ENCODE data around the gene C2orf78. TPM values are rescaled to one million over a fixed set of nuclear protein-coding genes. Genes with fewer than 3 reads are reported as not detected.

Gene C2orf78
- total and polyA plus RNA-seq, 9 of the 15 experiments (the other 6 are each of a cell fraction or from before 2014, with no cell fraction given), result 0.04 to 0.28 (median 0.20) TPM

DNA sequence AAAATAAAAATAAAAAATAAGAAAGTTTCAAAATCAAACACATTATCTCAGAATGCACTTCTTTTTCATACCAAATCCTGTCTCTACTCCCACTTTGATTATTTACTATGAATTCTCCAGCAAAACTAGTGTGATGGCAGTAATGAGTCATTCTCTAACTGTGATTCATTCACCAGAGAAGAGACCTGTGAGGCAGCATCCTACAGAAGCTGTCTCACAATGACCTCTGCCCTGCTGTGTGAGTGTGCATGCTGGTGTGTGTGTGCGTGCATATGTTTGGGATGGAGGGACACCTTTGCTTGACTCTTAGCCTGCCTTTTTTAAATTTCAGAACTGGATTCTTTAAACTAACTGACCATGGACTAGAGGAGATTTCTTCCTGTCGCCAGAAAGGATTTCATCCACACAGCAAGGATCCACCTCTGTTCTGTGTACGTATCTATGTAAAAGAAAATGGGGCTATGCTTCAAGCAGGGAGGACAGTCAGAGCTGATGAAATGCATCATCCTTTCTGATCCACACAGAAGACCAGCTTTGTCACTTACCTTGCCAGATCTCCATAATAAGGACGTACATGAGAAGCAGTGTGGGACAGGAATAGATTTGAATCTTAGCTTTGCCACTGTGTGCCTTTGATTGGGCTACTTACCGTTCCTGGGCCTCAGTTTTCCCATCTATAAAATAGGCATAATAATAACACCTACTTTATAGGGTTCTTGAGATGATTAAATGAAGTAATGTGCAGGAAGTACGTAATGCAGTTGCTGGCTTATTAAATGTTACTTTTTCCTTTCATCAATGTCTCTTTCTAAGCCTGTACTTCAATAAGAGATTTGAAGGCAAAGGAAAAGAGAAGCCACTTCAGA is 76.0 kb downstream of the C2orf78 start (continued):
- TF ChIP-seq, protein P1, sequence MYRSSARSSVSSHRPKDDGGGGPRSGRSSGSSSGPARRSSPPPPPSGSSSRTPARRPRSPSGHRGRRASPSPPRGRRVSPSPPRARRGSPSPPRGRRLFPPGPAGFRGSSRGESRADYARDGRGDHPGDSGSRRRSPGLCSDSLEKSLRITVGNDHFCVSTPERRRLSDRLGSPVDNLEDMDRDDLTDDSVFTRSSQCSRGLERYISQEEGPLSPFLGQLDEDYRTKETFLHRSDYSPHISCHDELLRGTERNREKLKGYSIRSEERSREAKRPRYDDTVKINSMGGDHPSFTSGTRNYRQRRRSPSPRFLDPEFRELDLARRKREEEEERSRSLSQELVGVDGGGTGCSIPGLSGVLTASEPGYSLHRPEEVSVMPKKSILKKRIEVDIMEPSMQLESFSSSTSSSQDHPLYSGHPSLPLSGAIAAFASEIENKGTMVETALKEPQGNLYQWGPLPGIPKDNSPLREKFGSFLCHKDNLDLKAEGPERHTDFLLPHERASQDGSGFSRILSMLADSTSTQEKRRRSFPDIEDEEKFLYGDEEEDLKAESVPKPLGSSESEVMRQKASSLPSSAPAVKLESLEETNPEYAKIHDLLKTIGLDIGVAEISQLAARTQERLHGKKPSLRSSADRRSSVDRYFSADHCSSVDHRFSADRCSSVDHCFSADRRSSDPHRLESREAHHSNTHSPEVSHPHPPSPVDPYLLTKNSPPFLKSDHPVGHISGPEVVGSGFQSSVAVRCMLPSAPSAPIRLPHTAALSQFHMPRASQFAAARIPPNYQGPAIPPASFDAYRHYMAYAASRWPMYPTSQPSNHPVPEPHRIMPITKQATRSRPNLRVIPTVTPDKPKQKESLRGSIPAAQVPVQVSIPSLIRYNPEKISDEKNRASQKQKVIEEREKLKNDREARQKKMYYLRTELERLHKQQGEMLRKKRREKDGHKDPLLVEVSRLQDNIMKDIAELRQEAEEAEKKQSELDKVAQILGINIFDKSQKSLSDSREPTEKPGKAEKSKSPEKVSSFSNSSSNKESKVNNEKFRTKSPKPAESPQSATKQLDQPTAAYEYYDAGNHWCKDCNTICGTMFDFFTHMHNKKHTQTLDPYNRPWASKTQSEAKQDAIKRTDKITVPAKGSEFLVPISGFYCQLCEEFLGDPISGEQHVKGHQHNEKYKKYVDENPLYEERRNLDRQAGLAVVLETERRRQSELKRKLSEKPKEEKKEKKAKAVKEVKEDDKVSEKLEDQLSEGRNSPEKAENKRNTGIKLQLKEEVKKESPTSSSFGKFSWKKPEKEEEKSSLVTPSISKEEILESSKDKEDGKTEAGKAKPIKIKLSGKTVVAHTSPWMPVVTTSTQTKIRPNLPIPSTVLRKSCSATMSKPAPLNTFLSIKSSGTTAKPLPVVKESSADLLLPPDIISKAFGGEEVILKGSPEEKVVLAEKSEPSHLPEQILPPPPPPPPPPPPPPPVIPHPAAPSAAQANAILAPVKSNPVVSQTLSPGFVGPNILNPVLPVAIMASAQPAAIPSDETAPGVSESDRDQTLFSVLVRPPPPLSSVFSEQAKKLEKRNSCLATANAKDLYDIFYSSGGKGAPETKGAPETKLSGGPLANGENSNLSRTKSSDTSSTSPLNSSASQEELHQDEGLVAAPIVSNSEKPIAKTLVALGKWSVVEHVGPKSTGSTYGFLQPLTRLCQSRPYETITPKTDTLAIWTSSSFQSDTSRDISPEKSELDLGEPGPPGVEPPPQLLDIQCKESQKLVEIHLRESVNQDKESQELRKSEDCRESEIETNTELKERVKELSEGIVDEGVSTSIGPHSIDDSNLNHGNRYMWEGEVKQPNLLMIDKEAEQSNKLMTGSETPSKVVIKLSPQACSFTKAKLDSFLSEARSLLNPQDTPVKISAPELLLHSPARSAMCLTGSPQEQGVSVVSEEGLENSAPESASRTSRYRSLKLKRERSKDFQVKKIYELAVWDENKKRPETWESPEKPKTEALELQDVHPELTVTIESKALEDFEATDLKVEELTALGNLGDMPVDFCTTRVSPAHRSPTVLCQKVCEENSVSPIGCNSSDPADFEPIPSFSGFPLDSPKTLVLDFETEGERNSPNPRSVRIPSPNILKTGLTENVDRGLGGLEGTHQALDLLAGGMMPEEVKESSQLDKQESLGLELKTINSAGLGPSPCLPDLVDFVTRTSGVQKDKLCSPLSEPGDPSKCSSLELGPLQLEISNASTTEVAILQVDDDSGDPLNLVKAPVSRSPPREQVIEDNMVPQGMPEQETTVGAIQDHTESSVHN (IDR thresholded peaks at IDR 0.05; ENCODE audit: borderline replicate concordance in 1 of 2, low read depth in 1 of 2), result no peak
- no peak for TF ChIP-seq MTF1 (CRISPR knock-in tag; IDR thresholded peaks at IDR 0.05; ENCODE audit: borderline replicate concordance)
- no peak for TF ChIP-seq CREM (IDR thresholded peaks at IDR 0.05; ENCODE audit: low read depth)
- TF ChIP-seq SMAD1 (IDR thresholded peaks at IDR 0.05; ENCODE audit: low read depth, low read length, partially characterized antibody), result no peak
- no peak for TF ChIP-seq TFAM (CRISPR knock-in tag; conservative IDR thresholded peaks at IDR 0.05)
- TF ChIP-seq CSDE1 (IDR thresholded peaks at IDR 0.05), result no peak
- peak; percentile 63; the same call in 1 of the 2 replicates for TF ChIP-seq JUN (IDR thresholded peaks at IDR 0.05; ENCODE audit: borderline replicate concordance, low read depth, low read length)
- TF ChIP-seq JUN (CRISPR knock-in tag; IDR thresholded peaks at IDR 0.05; ENCODE audit: borderline replicate concordance), result no peak
- TF ChIP-seq CHCHD3 (CRISPR knock-in tag; IDR thresholded peaks at IDR 0.05), result no peak
- TF ChIP-seq, protein P2, sequence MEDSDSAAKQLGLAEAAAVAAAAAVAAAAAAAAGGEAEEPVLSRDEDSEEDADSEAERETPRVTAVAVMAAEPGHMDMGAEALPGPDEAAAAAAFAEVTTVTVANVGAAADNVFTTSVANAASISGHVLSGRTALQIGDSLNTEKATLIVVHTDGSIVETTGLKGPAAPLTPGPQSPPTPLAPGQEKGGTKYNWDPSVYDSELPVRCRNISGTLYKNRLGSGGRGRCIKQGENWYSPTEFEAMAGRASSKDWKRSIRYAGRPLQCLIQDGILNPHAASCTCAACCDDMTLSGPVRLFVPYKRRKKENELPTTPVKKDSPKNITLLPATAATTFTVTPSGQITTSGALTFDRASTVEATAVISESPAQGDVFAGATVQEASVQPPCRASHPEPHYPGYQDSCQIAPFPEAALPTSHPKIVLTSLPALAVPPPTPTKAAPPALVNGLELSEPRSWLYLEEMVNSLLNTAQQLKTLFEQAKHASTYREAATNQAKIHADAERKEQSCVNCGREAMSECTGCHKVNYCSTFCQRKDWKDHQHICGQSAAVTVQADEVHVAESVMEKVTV (CRISPR knock-in tag; IDR thresholded peaks at IDR 0.05), result no peak
- TF ChIP-seq BCOR (IDR thresholded peaks at IDR 0.05), result peak; percentile 72; the same call in 1 of the 2 replicates
